B cell (primary cell): Measurements from ENCODE around the gene PAQR3. TPM values are rescaled to one million over a fixed set of nuclear protein-coding genes. Genes with fewer than 3 reads are reported as not detected.

Source experiments
- ATAC-seq: fragments of 200-7000 bp; cut with Tn5 transposase; one replicate; pipeline ENCODE4 v1.10.0; 2021; ENCODE audit warnings: low read depth, mild to moderate bottlenecking, moderate number of reproducible peaks, moderate library complexity
- CTCF ChIA-PET: fragments of 350-600 bp; sonication (Branson Sonifier 250); formaldehyde crosslinking; loops from one replicate; lab custom pipeline; 2021; ENCODE audit warnings: antibody characterized with exemption, inconsistent platforms; lab: Charles Lee
- POLR2A ChIA-PET: fragments of 350-600 bp; sonication (Branson Sonifier 250); formaldehyde crosslinking; loops from one replicate; lab custom pipeline; 2021; ENCODE audit warnings: antibody characterized with exemption; lab: Charles Lee
- DNase-seq: peaks from one replicate; pipeline ENCODE4 v3.0.0; 2013
- H2AFZ ChIP-seq: 2 replicates; pipeline ENCODE4 v1.6.1; 2012; ENCODE audit warnings: mild to moderate bottlenecking, low read depth, low read length; ENCODE audit not compliant: insufficient read depth, poor library complexity, severe bottlenecking
- H3K27ac ChIP-seq, 2 donors: 1 replicate in 1 of 2; 2 replicates in 1 of 2; pipeline ENCODE4 v1.5.1; 2012 to 2013; ENCODE audit warnings: low read length in 2 of 2, mild to moderate bottlenecking in 2 of 2, moderate library complexity in 1 of 2
- H3K27me3 ChIP-seq, 4 experiments: fragments of 200-600 bp in 1 of 4; sonication (generic) in 1 of 4; replicated peaks in 1 of 4; 1 replicate in 2 of 4; 2 replicates in 2 of 4; pipeline versions ENCODE4 v1.6.1 to v1.7.0; 2013 to 2016; ENCODE audit warnings: low read length in 3 of 4, mild to moderate bottlenecking in 2 of 4, mixed read lengths in 1 of 4, moderate library complexity in 1 of 4; ENCODE audit not compliant: insufficient read depth in 4 of 4, control insufficient read depth in 3 of 4; ENCODE audit errors: control extremely low read depth in 1 of 4
- H3K36me3 ChIP-seq, 2 experiments: replicated peaks in 1 of 2; 1 replicate in 1 of 2; 2 replicates in 1 of 2; pipeline versions ENCODE4 v1.6.1 to v1.7.1; 2013; ENCODE audit warnings: low read length in 1 of 2; ENCODE audit not compliant: insufficient read depth in 2 of 2, control insufficient read depth in 1 of 2; ENCODE audit errors: control extremely low read depth in 1 of 2, extremely low read depth in 1 of 2
- H3K4me1 ChIP-seq, 2 donors: fragments of 200-600 bp in 1 of 2; sonication (generic) in 1 of 2; 1 replicate in 1 of 2; 2 replicates in 1 of 2; pipeline versions ENCODE4 v1.5.1 to v1.6.1; 2013 to 2017; ENCODE audit warnings: low read length in 2 of 2; ENCODE audit not compliant: control insufficient read depth in 2 of 2, insufficient read depth in 2 of 2
- H3K4me2 ChIP-seq: replicated peaks from 2 replicates; pipeline ENCODE3; 2012; ENCODE audit warnings: mild to moderate bottlenecking, low read depth, low read length; ENCODE audit not compliant: poor library complexity, severe bottlenecking
- H3K4me3 ChIP-seq, 5 experiments: fragments of 200-600 bp in 1 of 5; sonication (generic) in 1 of 5; 1 replicate in 3 of 5; 2 replicates in 2 of 5; pipeline versions ENCODE4 v1.5.1 to v1.7.0; 2011 to 2016; ENCODE audit warnings: low read length in 4 of 5, mild to moderate bottlenecking in 4 of 5, low read depth in 2 of 5, control low read depth in 1 of 5, moderate library complexity in 1 of 5; ENCODE audit not compliant: insufficient read depth in 1 of 5; ENCODE audit errors: control extremely low read depth in 1 of 5, extremely low read depth in 1 of 5
- H3K79me2 ChIP-seq: fragments of 200-600 bp; sonication (generic); one replicate; pipeline ENCODE4 v1.6.0; 2016; ENCODE audit warnings: low read length; ENCODE audit not compliant: control insufficient read depth, insufficient read depth
- H3K9ac ChIP-seq: fragments of 200-600 bp; sonication (generic); 2 replicates; pipeline ENCODE4 v1.6.1; 2017; ENCODE audit warnings: mild to moderate bottlenecking, low read length, moderate library complexity
- H3K9me3 ChIP-seq, 3 donors: one replicate each; pipeline versions ENCODE4 v1.6.1 to v1.7.1; 2013; ENCODE audit warnings: low read length in 2 of 3; ENCODE audit not compliant: control insufficient read depth in 2 of 3, insufficient read depth in 1 of 3; ENCODE audit errors: control extremely low read depth in 1 of 3
- H4K20me1 ChIP-seq: 2 replicates; pipeline ENCODE4 v1.6.0; 2012; ENCODE audit warnings: mild to moderate bottlenecking, low read length; ENCODE audit not compliant: insufficient read depth, control insufficient read depth, poor library complexity, severe bottlenecking
- H3K27ac Mint-ChIP-seq: one replicate; pipeline ENCODE4 v1.8.0; 2021; ENCODE audit warnings: mixed read lengths
- H3K27me3 Mint-ChIP-seq: one replicate; pipeline ENCODE4 v1.8.0; 2021; ENCODE audit warnings: mixed read lengths
- H3K4me1 Mint-ChIP-seq: one replicate; pipeline ENCODE4 v1.8.0; 2021; ENCODE audit warnings: mixed read lengths
- H3K4me3 Mint-ChIP-seq: one replicate; pipeline ENCODE4 v1.8.0; 2021; ENCODE audit warnings: mixed read lengths
- H3K9me3 Mint-ChIP-seq: one replicate; pipeline ENCODE4 v1.8.0; 2022; ENCODE audit warnings: mixed read lengths; ENCODE audit not compliant: insufficient read depth
- EZH2 ChIP-seq: IDR thresholded peaks from 2 replicates; pipeline ENCODE4 v1.6.1; 2012; ENCODE audit warnings: borderline replicate concordance, low read depth, mild to moderate bottlenecking, moderate library complexity, low read length; ENCODE audit not compliant: insufficient read depth, poor library complexity, severe bottlenecking
- WGBS: methylation state at CpG from one replicate; pipeline ENCODE4 v1.1.5; 2013; ENCODE audit warnings: missing lambda C conversion rate; ENCODE audit not compliant: insufficient coverage; 5-methylcytosine and 5-hydroxymethylcytosine counted together
- intact Hi-C: fragments of 100-400 bp; cut with micrococcal nuclease; formaldehyde crosslinking; loops from one replicate; pipeline ENCODE4 v1.10.0; 2022
- polyA plus RNA-seq: library from polyadenylated mRNA; depleted of rRNA; stranded (reverse); fragments of >200 nt; gene quantifications from 2 replicates; pipeline ENCODE4 v1.2.3, GENCODE V29; 2012
- total RNA-seq, 2 donors: library from RNA; stranded (reverse); fragments of 120-200 nt in 1 of 2; gene quantifications; 1 replicate in 1 of 2; 2 replicates in 1 of 2; pipeline versions ENCODE4 v1.2.3 to v1.2.4, GENCODE V29; 2013 to 2022
- TF ChIP-seq, protein P1 (sequence below): fragments of 200-600 bp; IDR thresholded peaks from one replicate; pipeline ENCODE4 v1.8.0; 2022; ENCODE audit warnings: antibody characterized with exemption, mild to moderate bottlenecking

The PAQR3 gene
- total and polyA plus RNA-seq, 2 donors (not counting 1 experiment from before 2014, with no cell fraction given) = 5.3 to 12.6 TPM

DNA sequence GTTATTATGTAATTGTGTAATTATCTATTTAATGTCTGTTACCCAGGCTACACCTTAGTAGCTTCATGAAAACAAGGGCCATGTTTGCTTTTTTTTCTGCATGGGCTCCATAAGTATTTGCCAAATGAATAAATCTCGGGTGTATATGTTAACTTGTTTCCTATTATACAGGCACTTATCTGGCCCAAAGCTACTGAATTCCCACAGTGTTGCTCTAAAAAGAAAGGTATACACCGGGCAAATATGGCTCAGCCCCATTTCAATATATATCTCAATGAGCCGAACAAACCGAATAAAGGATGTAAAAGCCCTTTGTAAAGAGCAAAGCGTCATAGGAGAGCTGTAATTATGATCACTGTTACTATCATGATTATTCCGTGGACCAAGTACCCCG is 767 bp downstream of the PAQR3 start:
- WGBS = 11% methylated on average over 5 of the region's 7 CpGs
- Histone ChIP-seq H3K4me1 (peaks cover 12 to 20% of the 10 kb centered on the region in 2 donors), H3K79me2 (peaks cover 5% of the 10 kb centered on the region), H3K27ac (peak overlapping the region in 1 of 2 donors; percentile 75), H2AFZ (peak overlapping the region; percentile 92), H3K4me3 (peak overlapping the region; percentile 59 to 88 (median 85)), H3K36me3 (no peaks in the 10 kb centered on the region), H3K9ac (peak overlapping the region; percentile 91), H3K9me3 (no peaks in the 10 kb centered on the region), H4K20me1 (no peaks in the 10 kb centered on the region), H3K4me2 (peak overlapping the region; percentile 80), H3K27me3 (no peaks in the 10 kb centered on the region)
- TF ChIP-seq EZH2 = no peak
- TF ChIP-seq, protein P1, sequence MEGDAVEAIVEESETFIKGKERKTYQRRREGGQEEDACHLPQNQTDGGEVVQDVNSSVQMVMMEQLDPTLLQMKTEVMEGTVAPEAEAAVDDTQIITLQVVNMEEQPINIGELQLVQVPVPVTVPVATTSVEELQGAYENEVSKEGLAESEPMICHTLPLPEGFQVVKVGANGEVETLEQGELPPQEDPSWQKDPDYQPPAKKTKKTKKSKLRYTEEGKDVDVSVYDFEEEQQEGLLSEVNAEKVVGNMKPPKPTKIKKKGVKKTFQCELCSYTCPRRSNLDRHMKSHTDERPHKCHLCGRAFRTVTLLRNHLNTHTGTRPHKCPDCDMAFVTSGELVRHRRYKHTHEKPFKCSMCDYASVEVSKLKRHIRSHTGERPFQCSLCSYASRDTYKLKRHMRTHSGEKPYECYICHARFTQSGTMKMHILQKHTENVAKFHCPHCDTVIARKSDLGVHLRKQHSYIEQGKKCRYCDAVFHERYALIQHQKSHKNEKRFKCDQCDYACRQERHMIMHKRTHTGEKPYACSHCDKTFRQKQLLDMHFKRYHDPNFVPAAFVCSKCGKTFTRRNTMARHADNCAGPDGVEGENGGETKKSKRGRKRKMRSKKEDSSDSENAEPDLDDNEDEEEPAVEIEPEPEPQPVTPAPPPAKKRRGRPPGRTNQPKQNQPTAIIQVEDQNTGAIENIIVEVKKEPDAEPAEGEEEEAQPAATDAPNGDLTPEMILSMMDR = no peak
- H3K4me3 Mint-ChIP-seq = peak overlapping the region; percentile 91
- CTCF ChIA-PET = interaction anchor here (0.9 to 4.0 kb wide), 4 partner anchors 11 to 1264 kb away, joined by 3 to 32 read pairs (median 4); no protein-coding TSS in a partner anchor
- no peak for ATAC-seq
- no peak for DNase-seq
- POLR2A ChIA-PET = interaction anchor here (1.2 kb wide), 1 partner anchor 1076 kb away, joined by 3 read pairs; the partner anchor contains the start of gene MRPL1
- H3K27me3 Mint-ChIP-seq = peaks cover 3% of the 10 kb centered on the region
- H3K27ac Mint-ChIP-seq = peak overlapping the region; percentile 79
- H3K9me3 Mint-ChIP-seq = no peaks in the 10 kb centered on the region
- H3K4me1 Mint-ChIP-seq = peaks cover 26% of the 10 kb centered on the region
- intact Hi-C loops = loop anchor here (2.0 to 5.0 kb wide), 4 partner anchors 161 to 1781 kb away; partner anchors contain the start of genes BMP2K and CCNG2

DNA sequence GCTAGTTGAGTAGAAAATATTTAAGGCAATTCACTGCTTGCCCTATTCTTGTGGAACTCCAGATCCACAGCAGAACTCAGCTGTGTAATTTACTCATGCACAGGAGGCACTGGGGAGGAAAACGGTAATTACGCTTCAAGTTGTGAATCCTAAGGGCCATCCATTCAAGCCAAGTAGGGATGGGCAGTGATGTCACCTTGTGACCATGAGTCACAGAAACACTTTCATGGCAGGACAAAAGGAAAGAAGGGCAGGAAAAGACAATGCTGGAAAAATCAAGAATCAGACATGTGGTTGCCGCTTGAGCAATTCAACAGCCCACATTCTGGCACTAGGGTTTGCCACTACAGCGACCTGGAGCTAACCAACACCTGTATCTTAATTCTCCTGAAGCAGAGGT is 1.4 kb downstream of the PAQR3 start:
- DNase-seq (no peak), ATAC-seq (no peak)
- Mint-ChIP-seq H3K27me3 (peaks cover 3% of the 10 kb centered on the region), H3K4me1 (peaks cover 26% of the 10 kb centered on the region), H3K27ac (no peak overlapping the region), H3K9me3 (no peaks in the 10 kb centered on the region), H3K4me3 (peak overlapping the region; percentile 66)
- ChIA-PET POLR2A (no interaction called here), CTCF (interaction anchor here (0.6 to 4.0 kb wide), 3 partner anchors 11 to 74 kb away, joined by 3 to 32 read pairs (median 3); no protein-coding TSS in a partner anchor)
- intact Hi-C loops = loop anchor here (2.0 to 5.0 kb wide), 4 partner anchors 161 to 1781 kb away; partner anchors contain the start of genes BMP2K and CCNG2
- Histone ChIP-seq H3K36me3 (peaks cover 0 to 3% of the 10 kb centered on the region in 2 experiments), H3K9me3 (no peaks in the 10 kb centered on the region), H4K20me1 (no peaks in the 10 kb centered on the region), H3K27ac (no peak overlapping the region), H3K79me2 (peaks cover 5% of the 10 kb centered on the region), H3K4me1 (peaks cover 12 to 20% of the 10 kb centered on the region in 2 donors), H3K27me3 (no peaks in the 10 kb centered on the region), H3K9ac (no peak overlapping the region), H3K4me2 (peak overlapping the region; percentile 80), H2AFZ (no peak overlapping the region), H3K4me3 (no peak overlapping the region)
- no peak for TF ChIP-seq EZH2
- TF ChIP-seq, protein P1 = no peak
- 100% methylated on average over 2 of the region's 4 CpGs for WGBS
